B cell (primary cell): ENCODE measurements around the gene CHTF18. TPM values are rescaled to one million over a fixed set of nuclear protein-coding genes. Genes with fewer than 3 reads are reported as not detected.
A peak's percentile ranks its signal among the peaks of the same experiment; 100 is the strongest.

Experiments
- ATAC-seq: fragments of 200-7000 bp; cut with Tn5 transposase; one replicate; pipeline ENCODE4 v1.10.0; 2021; ENCODE audit warnings: low read depth, mild to moderate bottlenecking, moderate number of reproducible peaks, moderate library complexity
- CTCF ChIA-PET: fragments of 350-600 bp; sonication (Branson Sonifier 250); formaldehyde crosslinking; loops from one replicate; lab custom pipeline; 2021; ENCODE audit warnings: antibody characterized with exemption, inconsistent platforms; lab: Charles Lee
- POLR2A ChIA-PET: fragments of 350-600 bp; sonication (Branson Sonifier 250); formaldehyde crosslinking; loops from one replicate; lab custom pipeline; 2021; ENCODE audit warnings: antibody characterized with exemption; lab: Charles Lee
- DNase-seq: peaks from one replicate; pipeline ENCODE4 v3.0.0; 2013
- H2AFZ ChIP-seq: 2 replicates; pipeline ENCODE4 v1.6.1; 2012; ENCODE audit warnings: mild to moderate bottlenecking, low read depth, low read length; ENCODE audit not compliant: insufficient read depth, poor library complexity, severe bottlenecking
- H3K27ac ChIP-seq, 2 donors: 1 replicate in 1 of 2; 2 replicates in 1 of 2; pipeline ENCODE4 v1.5.1; 2012 to 2013; ENCODE audit warnings: low read length in 2 of 2, mild to moderate bottlenecking in 2 of 2, moderate library complexity in 1 of 2
- H3K27me3 ChIP-seq, 4 experiments: fragments of 200-600 bp in 1 of 4; sonication (generic) in 1 of 4; replicated peaks in 1 of 4; 1 replicate in 2 of 4; 2 replicates in 2 of 4; pipeline versions ENCODE4 v1.6.1 to v1.7.0; 2013 to 2016; ENCODE audit warnings: low read length in 3 of 4, mild to moderate bottlenecking in 2 of 4, mixed read lengths in 1 of 4, moderate library complexity in 1 of 4; ENCODE audit not compliant: insufficient read depth in 4 of 4, control insufficient read depth in 3 of 4; ENCODE audit errors: control extremely low read depth in 1 of 4
- H3K36me3 ChIP-seq, 2 experiments: replicated peaks in 1 of 2; 1 replicate in 1 of 2; 2 replicates in 1 of 2; pipeline versions ENCODE4 v1.6.1 to v1.7.1; 2013; ENCODE audit warnings: low read length in 1 of 2; ENCODE audit not compliant: insufficient read depth in 2 of 2, control insufficient read depth in 1 of 2; ENCODE audit errors: control extremely low read depth in 1 of 2, extremely low read depth in 1 of 2
- H3K4me1 ChIP-seq, 2 donors: fragments of 200-600 bp in 1 of 2; sonication (generic) in 1 of 2; 1 replicate in 1 of 2; 2 replicates in 1 of 2; pipeline versions ENCODE4 v1.5.1 to v1.6.1; 2013 to 2017; ENCODE audit warnings: low read length in 2 of 2; ENCODE audit not compliant: control insufficient read depth in 2 of 2, insufficient read depth in 2 of 2
- H3K4me2 ChIP-seq: replicated peaks from 2 replicates; pipeline ENCODE3; 2012; ENCODE audit warnings: mild to moderate bottlenecking, low read depth, low read length; ENCODE audit not compliant: poor library complexity, severe bottlenecking
- H3K4me3 ChIP-seq, 5 experiments: fragments of 200-600 bp in 1 of 5; sonication (generic) in 1 of 5; 1 replicate in 3 of 5; 2 replicates in 2 of 5; pipeline versions ENCODE4 v1.5.1 to v1.7.0; 2011 to 2016; ENCODE audit warnings: low read length in 4 of 5, mild to moderate bottlenecking in 4 of 5, low read depth in 2 of 5, control low read depth in 1 of 5, moderate library complexity in 1 of 5; ENCODE audit not compliant: insufficient read depth in 1 of 5; ENCODE audit errors: control extremely low read depth in 1 of 5, extremely low read depth in 1 of 5
- H3K79me2 ChIP-seq: fragments of 200-600 bp; sonication (generic); one replicate; pipeline ENCODE4 v1.6.0; 2016; ENCODE audit warnings: low read length; ENCODE audit not compliant: control insufficient read depth, insufficient read depth
- H3K9ac ChIP-seq: fragments of 200-600 bp; sonication (generic); 2 replicates; pipeline ENCODE4 v1.6.1; 2017; ENCODE audit warnings: mild to moderate bottlenecking, low read length, moderate library complexity
- H3K9me3 ChIP-seq, 3 donors: one replicate each; pipeline versions ENCODE4 v1.6.1 to v1.7.1; 2013; ENCODE audit warnings: low read length in 2 of 3; ENCODE audit not compliant: control insufficient read depth in 2 of 3, insufficient read depth in 1 of 3; ENCODE audit errors: control extremely low read depth in 1 of 3
- H4K20me1 ChIP-seq: 2 replicates; pipeline ENCODE4 v1.6.0; 2012; ENCODE audit warnings: mild to moderate bottlenecking, low read length; ENCODE audit not compliant: insufficient read depth, control insufficient read depth, poor library complexity, severe bottlenecking
- H3K27ac Mint-ChIP-seq: one replicate; pipeline ENCODE4 v1.8.0; 2021; ENCODE audit warnings: mixed read lengths
- H3K27me3 Mint-ChIP-seq: one replicate; pipeline ENCODE4 v1.8.0; 2021; ENCODE audit warnings: mixed read lengths
- H3K4me1 Mint-ChIP-seq: one replicate; pipeline ENCODE4 v1.8.0; 2021; ENCODE audit warnings: mixed read lengths
- H3K4me3 Mint-ChIP-seq: one replicate; pipeline ENCODE4 v1.8.0; 2021; ENCODE audit warnings: mixed read lengths
- H3K9me3 Mint-ChIP-seq: one replicate; pipeline ENCODE4 v1.8.0; 2022; ENCODE audit warnings: mixed read lengths; ENCODE audit not compliant: insufficient read depth
- EZH2 ChIP-seq: IDR thresholded peaks from 2 replicates; pipeline ENCODE4 v1.6.1; 2012; ENCODE audit warnings: borderline replicate concordance, low read depth, mild to moderate bottlenecking, moderate library complexity, low read length; ENCODE audit not compliant: insufficient read depth, poor library complexity, severe bottlenecking
- WGBS: methylation state at CpG from one replicate; pipeline ENCODE4 v1.1.5; 2013; ENCODE audit warnings: missing lambda C conversion rate; ENCODE audit not compliant: insufficient coverage; 5-methylcytosine and 5-hydroxymethylcytosine counted together
- intact Hi-C: fragments of 100-400 bp; cut with micrococcal nuclease; formaldehyde crosslinking; loops from one replicate; pipeline ENCODE4 v1.10.0; 2022
- polyA minus RNA-seq: library from RNA; depleted of rRNA, polyadenylated mRNA; stranded (reverse); fragments of >200 nt; gene quantifications from 2 replicates; pipeline ENCODE4 v1.2.3, GENCODE V29; 2012
- polyA plus RNA-seq: library from polyadenylated mRNA; depleted of rRNA; stranded (reverse); fragments of >200 nt; gene quantifications from 2 replicates; pipeline ENCODE4 v1.2.3, GENCODE V29; 2012
- total RNA-seq, 2 donors: library from RNA; stranded (reverse); fragments of 120-200 nt in 1 of 2; gene quantifications; 1 replicate in 1 of 2; 2 replicates in 1 of 2; pipeline versions ENCODE4 v1.2.3 to v1.2.4, GENCODE V29; 2013 to 2022
- TF ChIP-seq, protein P1 (sequence below): fragments of 200-600 bp; IDR thresholded peaks from one replicate; pipeline ENCODE4 v1.8.0; 2022; ENCODE audit warnings: antibody characterized with exemption, mild to moderate bottlenecking

CHTF18 gene
- total RNA-seq = 76.1 and 77.9 TPM in 2 replicates
- 15.7 TPM for total RNA-seq (2013)
- polyA plus RNA-seq = 72.3 and 112 TPM in 2 replicates
- polyA minus RNA-seq = 14.4 and 30.1 TPM in 2 replicates

- DNase-seq = peak; percentile 94
- ATAC-seq = peak; percentile 97
- Mint-ChIP-seq H3K9me3 (no peaks in the 10 kb centered on the region), H3K4me3 (peak within 1 kb of the TSS; percentile 86), H3K4me1 (peaks cover 7% of the 10 kb centered on the region), H3K27me3 (no peaks in the 10 kb centered on the region), H3K27ac (peak within 1 kb of the TSS; percentile 76)
- peaks cover 11% of the 10 kb centered on the region for H3K79me2 ChIP-seq
- TF ChIP-seq, protein P1, sequence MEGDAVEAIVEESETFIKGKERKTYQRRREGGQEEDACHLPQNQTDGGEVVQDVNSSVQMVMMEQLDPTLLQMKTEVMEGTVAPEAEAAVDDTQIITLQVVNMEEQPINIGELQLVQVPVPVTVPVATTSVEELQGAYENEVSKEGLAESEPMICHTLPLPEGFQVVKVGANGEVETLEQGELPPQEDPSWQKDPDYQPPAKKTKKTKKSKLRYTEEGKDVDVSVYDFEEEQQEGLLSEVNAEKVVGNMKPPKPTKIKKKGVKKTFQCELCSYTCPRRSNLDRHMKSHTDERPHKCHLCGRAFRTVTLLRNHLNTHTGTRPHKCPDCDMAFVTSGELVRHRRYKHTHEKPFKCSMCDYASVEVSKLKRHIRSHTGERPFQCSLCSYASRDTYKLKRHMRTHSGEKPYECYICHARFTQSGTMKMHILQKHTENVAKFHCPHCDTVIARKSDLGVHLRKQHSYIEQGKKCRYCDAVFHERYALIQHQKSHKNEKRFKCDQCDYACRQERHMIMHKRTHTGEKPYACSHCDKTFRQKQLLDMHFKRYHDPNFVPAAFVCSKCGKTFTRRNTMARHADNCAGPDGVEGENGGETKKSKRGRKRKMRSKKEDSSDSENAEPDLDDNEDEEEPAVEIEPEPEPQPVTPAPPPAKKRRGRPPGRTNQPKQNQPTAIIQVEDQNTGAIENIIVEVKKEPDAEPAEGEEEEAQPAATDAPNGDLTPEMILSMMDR = no peak
- no peak for TF ChIP-seq EZH2
- no peaks in the 10 kb centered on the region for H3K9me3 ChIP-seq
- peaks cover 0 to 8% of the 10 kb centered on the region in 2 experiments for H3K36me3 ChIP-seq
- peak within 1 kb of the TSS; percentile 15 to 86 (median 81) for H3K4me3 ChIP-seq
- POLR2A ChIA-PET = interaction anchor here (0.5 to 1.1 kb wide), 2 partner anchors 48 to 257 kb away, joined by 3 read pairs; partner anchors contain the start of gene CIAO3
- intact Hi-C loops = loop anchor here (1.0 kb wide), 3 partner anchors 19 to 61 kb away; partner anchors contain the start of gene HAGHL
- H4K20me1 ChIP-seq = peaks cover 31% of the 10 kb centered on the region
- peak within 1 kb of the TSS; percentile 92 for H3K9ac ChIP-seq
- peak within 1 kb of the TSS in 1 of 2 donors; percentile 68 for H3K27ac ChIP-seq
- peak within 1 kb of the TSS; percentile 100 for H3K4me2 ChIP-seq
- H3K4me1 ChIP-seq = peaks cover 13 to 24% of the 10 kb centered on the region in 2 donors
- WGBS = under 1% methylated on average over 97 of the region's 97 CpGs
- H3K27me3 ChIP-seq = no peaks in the 10 kb centered on the region
- peak within 1 kb of the TSS; percentile 94 for H2AFZ ChIP-seq
- CTCF ChIA-PET = interaction anchor here (1.2 to 7.4 kb wide), 2 partner anchors 39 to 76 kb away, joined by 4 to 94 read pairs; partner anchors contain the start of gene METRN
Measured at GRCh38 chr16:788399-789126, at the start of gene CHTF18. TSS of gene CHTF18 (plus strand) at chr16:788620. CDS start at chr16:788685, 65 bp downstream.
